Activated CD4-positive, CD25-positive, alpha-beta regulatory T cell treated with anti-CD3 and anti-CD28 coated beads, Interleukin-2, amount 50 U/mL, for 16 hours (primary cell): Measurements from ENCODE around the gene PEDS1.
"Not testable (repeated sequence)": the region's sequence is repeated elsewhere in the genome, so short reads cannot be mapped to it uniquely, and the experiment has no call there.

ENCODE experiments used
- DNase-seq: peaks from one replicate; pipeline ENCODE4 v3.0.0-alpha.2; 2020; ENCODE audit warnings: low read depth, low spot score

The PEDS1 gene

GRCh38 chr20:50115041-50115512, 38.4 kb downstream of the PEDS1 start:
- DNase-seq, result no peak

GRCh38 chr20:50113420-50114224, 39.9 kb downstream of the PEDS1 start:
- no peak for DNase-seq

- DNase-seq, result peak; percentile 78
These were observed 40.8 kb downstream of the PEDS1 start, which contains the start of gene UBE2V1 for GRCh38 chr20:50112512-50113419. Gene UBE2V1 (minus strand): TSS chr20:50113150. CDS start chr20:50113128, 22 bp downstream.

DNA sequence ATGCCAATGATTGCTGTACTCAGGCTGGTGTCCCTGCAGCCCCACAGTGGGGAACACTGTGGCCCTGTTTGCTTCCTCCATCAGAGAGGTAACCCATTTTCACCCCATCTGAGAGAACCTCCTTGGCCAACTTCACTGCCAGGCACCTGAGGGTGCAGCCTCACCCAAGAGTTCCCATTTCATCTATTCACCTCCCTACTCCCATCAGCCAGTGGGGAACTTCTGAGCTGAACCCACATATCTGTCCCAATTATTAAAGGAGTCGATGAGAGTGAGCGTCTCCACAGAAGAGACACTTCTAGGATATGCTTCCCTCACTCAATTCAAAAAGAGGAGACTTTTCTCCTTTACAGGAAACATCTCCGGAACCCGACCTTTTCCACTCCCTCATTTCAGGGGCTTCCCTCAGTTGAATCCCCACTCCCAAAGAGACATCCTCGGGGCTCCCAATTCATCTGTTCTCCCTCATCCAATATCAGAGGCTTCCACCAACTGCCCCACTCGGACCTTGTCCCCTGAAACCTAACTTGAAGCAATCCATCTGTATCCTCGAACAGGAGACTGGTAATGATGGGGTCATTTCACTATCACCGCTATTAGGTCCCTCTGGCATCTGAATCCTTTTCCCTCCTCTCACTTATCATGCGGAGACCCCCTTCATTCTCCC, 41.6 kb downstream of the PEDS1 start:
- no peak for DNase-seq

- peak; percentile 22 for DNase-seq
These were observed 42.2 kb downstream of the PEDS1 start for GRCh38 chr20:50111120-50111828.

GRCh38 chr20:50110141-50111047, 43.1 kb downstream of the PEDS1 start:
- DNase-seq, result no peak

GRCh38 chr20:50108556-50109235, 44.8 kb downstream of the PEDS1 start:
- DNase-seq, result no peak

DNA sequence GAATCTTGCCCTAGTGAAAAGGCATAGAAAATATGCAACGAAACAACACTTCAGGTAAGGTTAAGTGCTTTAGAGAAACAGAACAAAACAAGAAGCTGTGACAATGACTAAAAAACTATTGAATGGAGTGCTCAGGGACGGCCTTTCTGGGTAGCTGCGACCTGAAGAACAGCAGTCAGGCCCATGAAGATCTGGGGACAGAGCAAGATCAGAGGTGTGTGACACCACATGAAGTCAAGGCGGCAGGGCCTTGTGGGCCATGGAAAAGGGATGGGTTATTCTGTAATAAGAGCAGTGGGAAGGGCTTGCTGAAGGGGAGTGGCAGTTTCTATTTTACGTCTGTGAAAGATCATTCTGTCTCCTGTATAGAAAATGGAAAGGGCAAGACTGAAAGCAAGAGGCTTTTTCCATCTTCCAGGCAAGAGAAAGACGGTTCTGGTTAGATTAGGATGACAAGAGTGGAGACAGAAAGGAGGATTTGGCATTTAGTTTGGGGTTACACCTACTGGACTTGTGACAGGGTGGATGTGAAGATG, 45.7 kb downstream of the PEDS1 start:
- DNase-seq, result no peak

- no peak for DNase-seq
These were observed 46.4 kb downstream of the PEDS1 start for GRCh38 chr20:50107086-50107660.

DNA sequence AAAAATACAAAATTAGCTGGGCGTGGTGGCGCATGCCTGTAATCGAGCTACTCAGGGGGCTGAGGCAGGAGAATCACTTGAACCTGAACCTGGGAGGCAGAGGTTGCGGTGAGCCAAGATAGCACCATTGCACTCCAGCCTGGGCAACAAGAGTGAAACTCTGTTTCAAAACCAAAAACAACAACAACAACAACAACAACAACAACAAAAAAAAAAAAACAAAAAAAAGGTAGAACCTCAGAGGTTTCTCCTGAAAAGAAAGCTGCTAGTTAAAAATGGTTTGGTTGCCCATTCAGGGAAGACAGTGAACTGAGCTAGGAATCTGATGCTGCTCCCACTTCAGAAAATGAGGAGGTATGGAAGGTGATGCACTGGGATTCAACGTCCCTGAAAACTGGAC, 46.9 kb downstream of the PEDS1 start:
- DNase-seq, result not testable (repeated sequence)
